T-helper 2 cell treated with Interferon-gamma antibody and Interleukin-4, amounts not matched to agents 5 μg/mL and 100 μg/mL, for 36 hours (primary cell): Measurements from ENCODE around the gene KCNMB1.
"Not testable (repeated sequence)": the region's sequence is repeated elsewhere in the genome, so short reads cannot be mapped to it uniquely, and the experiment has no call there.

Experiments
- DNase-seq: peaks from one replicate; pipeline ENCODE4 v3.0.0; 2021; ENCODE audit warnings: low spot score
- H3K27ac Mint-ChIP-seq: one replicate; pipeline ENCODE4 v1.8.0; 2021; ENCODE audit warnings: mild to moderate bottlenecking, mixed read lengths
- H3K27me3 Mint-ChIP-seq: one replicate; pipeline ENCODE4 v1.8.0; 2021; ENCODE audit warnings: low read depth, mixed read lengths
- H3K36me3 Mint-ChIP-seq: one replicate; pipeline ENCODE4 v1.8.0; 2021; ENCODE audit warnings: low read depth, mixed read lengths
- H3K4me1 Mint-ChIP-seq: one replicate; pipeline ENCODE4 v1.8.0; 2021; ENCODE audit warnings: low read depth, mixed read lengths
- H3K4me3 Mint-ChIP-seq: one replicate; pipeline ENCODE4 v1.8.0; 2022; ENCODE audit warnings: mild to moderate bottlenecking, moderate library complexity, mixed read lengths
- H3K9me3 Mint-ChIP-seq: one replicate; pipeline ENCODE4 v1.8.0; 2021; ENCODE audit warnings: mixed read lengths

KCNMB1 gene

DNA sequence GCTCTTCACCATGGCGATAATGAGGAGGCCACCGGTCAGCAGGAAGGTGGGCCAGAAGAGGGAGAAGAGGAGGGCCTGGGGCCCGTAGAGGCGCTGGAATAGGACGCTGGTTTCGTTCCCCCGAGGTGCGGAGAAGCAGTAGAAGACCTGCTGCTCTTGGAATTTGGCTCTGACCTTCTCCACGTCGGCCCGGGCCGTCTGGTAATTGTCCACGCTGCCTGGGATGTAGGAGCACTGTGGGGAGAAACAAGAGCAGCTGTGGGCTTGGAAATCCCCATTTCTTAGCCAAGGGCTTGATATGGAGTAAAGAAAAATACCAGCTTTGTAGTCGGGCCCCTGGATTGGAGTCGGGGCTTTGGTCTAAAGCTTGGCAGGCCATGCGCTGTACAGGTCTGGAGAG is 10.4 kb downstream of the KCNMB1 start:
- Mint-ChIP-seq H3K4me3 (no peak overlapping the region), H3K27ac (no peak overlapping the region), H3K27me3 (peaks cover 5% of the 10 kb centered on the region), H3K9me3 (no peaks in the 10 kb centered on the region), H3K36me3 (no peaks in the 10 kb centered on the region), H3K4me1 (no peaks in the 10 kb centered on the region)
- no peak for DNase-seq

- no peaks in the 10 kb centered on the region for H3K36me3 Mint-ChIP-seq
- H3K27ac Mint-ChIP-seq = no peak overlapping the region
- H3K4me3 Mint-ChIP-seq = no peak overlapping the region
- H3K4me1 Mint-ChIP-seq = no peaks in the 10 kb centered on the region
- H3K27me3 Mint-ChIP-seq = peaks cover 14% of the 10 kb centered on the region
- no peak for DNase-seq
- no peaks in the 10 kb centered on the region for H3K9me3 Mint-ChIP-seq
Observed at GRCh38 chr5:170377027-170377426, 12.1 kb downstream of the KCNMB1 start.

DNA sequence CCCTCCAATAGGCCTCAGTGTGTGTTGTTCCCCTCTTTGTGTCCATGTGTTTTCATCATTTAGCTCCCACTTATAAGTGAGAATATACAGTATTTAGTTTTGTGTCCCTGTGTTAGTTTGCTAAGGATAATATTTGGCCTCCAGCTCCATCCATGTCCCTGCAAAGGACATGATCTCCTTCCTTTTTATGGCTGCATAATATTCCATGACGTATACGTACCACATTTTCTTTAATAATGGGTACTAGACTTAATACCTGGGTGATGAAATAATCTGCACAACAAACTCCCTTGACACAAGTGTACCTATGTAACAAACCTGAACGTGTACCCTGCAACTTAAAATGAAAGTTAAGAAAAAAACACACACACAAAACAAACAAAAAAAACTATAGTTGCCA is 12.6 kb downstream of the KCNMB1 start:
- H3K27me3 Mint-ChIP-seq = peaks cover 18% of the 10 kb centered on the region
- not testable (repeated sequence) for DNase-seq, H3K36me3 Mint-ChIP-seq, H3K4me1 Mint-ChIP-seq, H3K4me3 Mint-ChIP-seq, H3K9me3 Mint-ChIP-seq, H3K27ac Mint-ChIP-seq

GRCh38 chr5:170375283-170375682 is 13.9 kb downstream of the KCNMB1 start:
- Mint-ChIP-seq H3K9me3 (no peaks in the 10 kb centered on the region), H3K27ac (no peak overlapping the region), H3K27me3 (peaks cover 25% of the 10 kb centered on the region)

DNA sequence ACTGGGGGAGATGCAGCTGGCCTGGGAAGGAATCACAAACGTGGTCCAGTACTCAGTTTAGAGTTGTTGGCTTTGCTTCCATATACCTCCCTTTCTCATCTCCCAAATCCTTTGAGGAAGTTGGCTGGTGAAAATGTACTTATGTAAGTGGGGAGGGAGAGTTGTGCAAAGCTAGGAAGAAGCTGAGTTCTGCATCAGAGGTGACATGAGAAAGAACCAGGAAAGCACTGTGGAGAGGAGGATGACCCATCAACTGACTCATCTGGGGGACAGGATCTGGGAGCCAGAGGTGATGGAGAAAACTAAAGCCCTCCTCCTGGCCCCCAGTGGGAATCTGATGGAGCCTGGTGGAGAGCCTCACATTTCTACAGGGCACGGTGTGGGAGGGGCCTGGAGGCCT is 16.2 kb downstream of the KCNMB1 start:
- Mint-ChIP-seq H3K27me3 (peaks cover 33% of the 10 kb centered on the region), H3K4me1 (no peaks in the 10 kb centered on the region), H3K27ac (no peak overlapping the region), H3K4me3 (no peak overlapping the region), H3K9me3 (no peaks in the 10 kb centered on the region), H3K36me3 (no peaks in the 10 kb centered on the region)
- DNase-seq = no peak

More at GRCh38 chr5:170375283-170375682, 13.9 kb downstream of the KCNMB1 start:
- H3K4me3 Mint-ChIP-seq = no peak overlapping the region
- H3K36me3 Mint-ChIP-seq = no peaks in the 10 kb centered on the region
- DNase-seq = no peak
- H3K4me1 Mint-ChIP-seq = no peaks in the 10 kb centered on the region

- H3K36me3 Mint-ChIP-seq = no peaks in the 10 kb centered on the region
- peaks cover 30% of the 10 kb centered on the region for H3K27me3 Mint-ChIP-seq
- H3K27ac Mint-ChIP-seq = no peak overlapping the region
- H3K4me1 Mint-ChIP-seq = no peaks in the 10 kb centered on the region
- no peak for DNase-seq
- no peaks in the 10 kb centered on the region for H3K9me3 Mint-ChIP-seq
- H3K4me3 Mint-ChIP-seq = no peak overlapping the region
Observed at GRCh38 chr5:170368586-170368985, 20.6 kb downstream of the KCNMB1 start.

- Mint-ChIP-seq H3K36me3 (no peaks in the 10 kb centered on the region), H3K27ac (no peak overlapping the region), H3K4me3 (no peak overlapping the region), H3K9me3 (no peaks in the 10 kb centered on the region), H3K27me3 (peaks cover 16% of the 10 kb centered on the region), H3K4me1 (peaks cover 3% of the 10 kb centered on the region)
- DNase-seq = no peak
Observed at GRCh38 chr5:170366276-170366675, 22.9 kb downstream of the KCNMB1 start.

DNA sequence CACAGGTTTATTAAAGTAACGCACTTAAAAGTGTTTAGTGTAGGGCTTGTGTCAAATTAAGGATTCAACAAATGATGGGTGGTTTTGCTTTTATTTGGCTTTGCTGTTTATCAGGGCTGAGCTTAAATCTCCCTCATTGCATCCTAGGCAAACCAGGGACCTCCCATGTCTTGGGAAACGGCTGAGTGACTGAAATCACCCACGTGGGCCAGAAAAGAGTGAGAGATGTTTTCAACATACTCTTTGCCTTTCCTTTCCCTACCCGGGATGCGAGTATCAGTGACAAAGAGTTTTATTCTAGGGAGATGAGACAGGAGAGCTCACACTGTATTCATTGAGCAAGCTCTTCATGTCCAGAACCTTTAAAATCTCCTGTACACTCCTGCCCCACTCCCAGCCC is 23.3 kb downstream of the KCNMB1 start:
- no peak overlapping the region for H3K27ac Mint-ChIP-seq
- DNase-seq = no peak
- H3K27me3 Mint-ChIP-seq = peaks cover 14% of the 10 kb centered on the region
- no peak overlapping the region for H3K4me3 Mint-ChIP-seq
- H3K4me1 Mint-ChIP-seq = peaks cover 3% of the 10 kb centered on the region
- no peaks in the 10 kb centered on the region for H3K36me3 Mint-ChIP-seq
- no peaks in the 10 kb centered on the region for H3K9me3 Mint-ChIP-seq

DNA sequence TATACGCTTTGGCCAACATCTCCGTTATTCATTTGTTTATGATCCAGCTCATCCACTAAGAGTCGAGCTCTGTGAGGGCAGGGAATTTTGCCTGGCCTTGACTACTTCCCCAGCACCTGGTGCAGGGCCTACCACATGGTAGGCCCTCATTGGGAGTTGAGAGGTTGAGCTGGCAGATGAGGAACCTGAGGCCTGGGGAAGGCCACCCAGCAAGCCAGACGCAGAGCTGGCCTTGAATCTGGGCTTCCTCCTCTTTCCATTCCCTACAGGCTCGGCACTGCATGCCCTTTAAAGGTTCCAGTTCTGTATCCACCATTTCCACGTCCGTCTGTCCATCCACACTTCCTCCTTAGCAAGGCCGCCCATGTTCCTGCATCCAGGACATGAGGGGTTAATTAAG is 24.2 kb downstream of the KCNMB1 start:
- no peaks in the 10 kb centered on the region for H3K9me3 Mint-ChIP-seq
- no peak overlapping the region for H3K27ac Mint-ChIP-seq
- peaks cover 8% of the 10 kb centered on the region for H3K27me3 Mint-ChIP-seq
- peaks cover 3% of the 10 kb centered on the region for H3K4me1 Mint-ChIP-seq
- H3K4me3 Mint-ChIP-seq = no peak overlapping the region
- no peak for DNase-seq
- H3K36me3 Mint-ChIP-seq = no peaks in the 10 kb centered on the region

- Mint-ChIP-seq H3K36me3 (no peaks in the 10 kb centered on the region), H3K9me3 (no peaks in the 10 kb centered on the region), H3K4me1 (peaks cover 3% of the 10 kb centered on the region), H3K4me3 (no peak overlapping the region), H3K27me3 (peaks cover 4% of the 10 kb centered on the region), H3K27ac (no peak overlapping the region)
- no peak for DNase-seq
Observed at GRCh38 chr5:170363671-170364070, 25.5 kb downstream of the KCNMB1 start.

DNA sequence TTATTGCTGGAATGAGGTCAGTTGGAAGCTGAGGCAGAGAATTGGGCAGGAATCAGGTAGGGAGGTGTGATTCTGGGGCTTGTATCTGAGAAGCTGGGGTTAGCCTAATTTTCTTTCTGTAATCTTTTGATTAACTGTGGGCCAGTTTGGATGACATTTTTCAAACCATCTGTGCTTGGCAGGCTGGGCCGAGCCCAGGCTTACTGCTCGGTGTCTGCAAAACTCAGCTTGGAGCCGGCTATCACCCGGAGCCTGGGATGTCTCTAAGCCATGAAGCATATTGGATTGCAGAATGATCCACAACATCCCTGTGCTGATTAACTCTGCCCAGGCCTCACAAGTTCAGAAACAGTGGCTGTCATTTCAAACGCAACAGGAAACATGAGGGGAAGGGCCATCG is 26.5 kb downstream of the KCNMB1 start:
- DNase-seq = no peak
- H3K4me3 Mint-ChIP-seq = no peak overlapping the region
- H3K36me3 Mint-ChIP-seq = no peaks in the 10 kb centered on the region
- H3K4me1 Mint-ChIP-seq = peaks cover 3% of the 10 kb centered on the region
- H3K27me3 Mint-ChIP-seq = peaks cover 2% of the 10 kb centered on the region
- H3K9me3 Mint-ChIP-seq = no peaks in the 10 kb centered on the region
- H3K27ac Mint-ChIP-seq = no peak overlapping the region

DNA sequence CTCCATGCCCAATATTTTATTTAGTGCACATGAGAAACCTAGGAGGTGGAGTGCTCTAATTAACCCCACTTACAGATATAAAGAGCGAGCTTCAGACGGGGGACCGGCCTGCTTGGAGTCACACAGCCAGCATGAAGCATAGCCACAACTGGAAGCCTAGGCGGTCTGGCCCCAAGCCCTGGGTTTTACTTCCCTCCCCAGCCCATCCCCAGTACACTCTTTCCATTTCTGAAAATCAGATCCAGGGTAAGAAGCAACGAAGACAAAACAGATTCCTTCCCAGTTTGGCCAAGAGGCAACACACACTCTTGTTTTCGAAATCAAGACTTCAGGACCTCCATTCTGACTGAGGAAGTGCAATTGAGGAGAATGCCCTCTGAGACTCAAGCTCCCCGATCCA is 27.1 kb downstream of the KCNMB1 start:
- Mint-ChIP-seq H3K27me3 (peaks cover 4% of the 10 kb centered on the region), H3K9me3 (no peaks in the 10 kb centered on the region), H3K4me3 (no peak overlapping the region), H3K4me1 (peaks cover 3% of the 10 kb centered on the region), H3K27ac (no peak overlapping the region), H3K36me3 (no peaks in the 10 kb centered on the region)
- DNase-seq = no peak

DNA sequence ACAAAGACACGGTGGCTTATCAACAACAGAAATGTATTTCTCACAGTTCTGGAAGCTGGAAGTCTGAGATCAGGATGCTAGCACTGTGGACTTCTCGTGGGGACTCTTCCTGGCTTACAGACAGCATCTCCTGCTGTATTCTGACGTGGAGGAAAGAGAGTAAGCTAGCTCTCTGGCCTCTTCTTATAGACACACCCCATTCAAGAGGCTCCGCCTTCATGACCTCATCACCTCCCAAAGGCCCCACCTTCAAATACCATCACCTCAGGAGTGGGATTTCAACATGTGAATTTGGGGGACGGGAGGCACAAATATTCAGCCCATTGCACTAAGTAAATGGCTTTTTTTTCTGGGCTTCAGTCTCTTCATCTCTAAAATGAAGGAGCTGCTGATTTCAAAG is 27.6 kb downstream of the KCNMB1 start:
- H3K4me3 Mint-ChIP-seq = no peak overlapping the region
- no peaks in the 10 kb centered on the region for H3K9me3 Mint-ChIP-seq
- DNase-seq = no peak
- no peak overlapping the region for H3K27ac Mint-ChIP-seq
- no peaks in the 10 kb centered on the region for H3K36me3 Mint-ChIP-seq
- H3K4me1 Mint-ChIP-seq = peaks cover 3% of the 10 kb centered on the region
- H3K27me3 Mint-ChIP-seq = peaks cover 4% of the 10 kb centered on the region

- no peak for DNase-seq
- H3K4me3 Mint-ChIP-seq = no peak overlapping the region
- H3K9me3 Mint-ChIP-seq = no peaks in the 10 kb centered on the region
- H3K4me1 Mint-ChIP-seq = peaks cover 3% of the 10 kb centered on the region
- H3K36me3 Mint-ChIP-seq = no peaks in the 10 kb centered on the region
- H3K27me3 Mint-ChIP-seq = peaks cover 6% of the 10 kb centered on the region
- no peak overlapping the region for H3K27ac Mint-ChIP-seq
Observed at GRCh38 chr5:170361116-170361515, 28.1 kb downstream of the KCNMB1 start.

DNA sequence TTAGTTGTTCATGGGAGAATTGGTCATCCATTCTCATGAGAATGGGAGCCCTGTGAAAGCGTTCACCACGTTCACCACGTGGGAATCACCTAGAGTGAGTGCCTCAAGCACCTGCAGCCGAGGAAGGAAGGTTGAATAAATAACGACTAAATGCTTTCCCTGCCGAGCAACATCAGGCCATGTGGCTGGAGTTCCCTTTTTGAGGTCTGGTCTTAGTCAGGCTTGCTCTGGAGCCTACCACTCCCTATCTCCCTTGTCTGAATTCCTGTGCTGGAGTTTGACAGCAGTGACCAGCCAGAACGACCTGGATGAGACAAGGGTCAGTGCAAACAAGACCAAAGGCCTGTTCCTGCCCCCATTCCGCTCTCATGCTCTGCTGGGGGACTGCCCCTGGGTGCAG is 28.5 kb downstream of the KCNMB1 start:
- no peak for DNase-seq
- H3K4me3 Mint-ChIP-seq = no peak overlapping the region
- peaks cover 3% of the 10 kb centered on the region for H3K4me1 Mint-ChIP-seq
- peaks cover 6% of the 10 kb centered on the region for H3K27me3 Mint-ChIP-seq
- H3K36me3 Mint-ChIP-seq = no peaks in the 10 kb centered on the region
- no peaks in the 10 kb centered on the region for H3K9me3 Mint-ChIP-seq
- H3K27ac Mint-ChIP-seq = no peak overlapping the region
